GM21619 (cell line): Measurements from ENCODE around the gene PHKG2.
"Not testable (repeated sequence)": the region's sequence is repeated elsewhere in the genome, so short reads cannot be mapped to it uniquely, and the experiment has no call there.

ENCODE experiments used
- ATAC-seq: cut with Tn5 transposase; IDR thresholded peaks from one replicate; pipeline ENCODE4 v1.9.1; 2021; ENCODE audit not compliant: unreplicated experiment

PHKG2 gene, protein sequence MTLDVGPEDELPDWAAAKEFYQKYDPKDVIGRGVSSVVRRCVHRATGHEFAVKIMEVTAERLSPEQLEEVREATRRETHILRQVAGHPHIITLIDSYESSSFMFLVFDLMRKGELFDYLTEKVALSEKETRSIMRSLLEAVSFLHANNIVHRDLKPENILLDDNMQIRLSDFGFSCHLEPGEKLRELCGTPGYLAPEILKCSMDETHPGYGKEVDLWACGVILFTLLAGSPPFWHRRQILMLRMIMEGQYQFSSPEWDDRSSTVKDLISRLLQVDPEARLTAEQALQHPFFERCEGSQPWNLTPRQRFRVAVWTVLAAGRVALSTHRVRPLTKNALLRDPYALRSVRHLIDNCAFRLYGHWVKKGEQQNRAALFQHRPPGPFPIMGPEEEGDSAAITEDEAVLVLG

DNA sequence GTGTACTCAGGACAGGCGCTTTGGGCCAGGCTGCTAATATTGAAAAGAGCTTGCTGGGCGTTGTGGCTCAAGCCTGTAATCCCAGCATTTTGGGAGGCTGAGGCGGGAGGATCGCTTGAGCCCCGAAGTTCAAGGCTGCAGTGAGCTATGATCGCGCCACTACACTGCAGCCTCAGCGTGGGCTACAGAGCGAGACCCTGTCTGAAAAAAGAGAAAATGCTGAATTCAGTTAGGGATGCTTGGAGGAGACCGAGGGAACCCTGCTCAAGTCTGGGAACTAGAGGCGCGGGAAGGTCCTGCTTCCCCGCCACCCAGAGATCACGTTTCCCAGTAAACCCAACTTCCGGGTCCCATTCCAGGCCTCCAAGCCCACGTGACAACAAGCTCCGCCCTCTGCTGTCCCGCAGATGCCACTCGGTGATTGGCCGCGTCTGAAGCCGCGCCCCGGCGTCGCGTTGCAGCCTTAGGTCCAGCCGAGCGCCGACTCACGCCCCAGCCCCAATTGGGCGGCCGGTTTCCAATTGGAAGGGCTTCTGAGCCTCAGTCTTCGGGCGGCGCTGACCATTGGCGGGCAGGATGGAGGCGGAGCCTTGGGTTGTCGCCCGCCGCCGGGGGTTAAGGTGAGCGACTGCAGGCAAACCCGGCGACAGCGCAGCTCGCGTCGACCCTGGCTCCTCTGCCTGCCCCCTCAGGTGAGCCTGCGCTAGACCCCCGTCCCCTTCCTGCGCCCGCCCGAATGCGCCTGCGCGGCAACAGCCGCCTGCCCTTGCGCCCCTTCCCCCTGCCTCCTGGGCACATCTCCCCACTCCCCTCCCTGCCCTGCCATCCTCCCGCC is at the start of gene PHKG2:
Gene PHKG2 (plus strand): TSS at position 627 of the 835 bp plus-strand sequence. CDS start 396 bp downstream, outside the sequence.
- peak; percentile 94 for ATAC-seq

DNA sequence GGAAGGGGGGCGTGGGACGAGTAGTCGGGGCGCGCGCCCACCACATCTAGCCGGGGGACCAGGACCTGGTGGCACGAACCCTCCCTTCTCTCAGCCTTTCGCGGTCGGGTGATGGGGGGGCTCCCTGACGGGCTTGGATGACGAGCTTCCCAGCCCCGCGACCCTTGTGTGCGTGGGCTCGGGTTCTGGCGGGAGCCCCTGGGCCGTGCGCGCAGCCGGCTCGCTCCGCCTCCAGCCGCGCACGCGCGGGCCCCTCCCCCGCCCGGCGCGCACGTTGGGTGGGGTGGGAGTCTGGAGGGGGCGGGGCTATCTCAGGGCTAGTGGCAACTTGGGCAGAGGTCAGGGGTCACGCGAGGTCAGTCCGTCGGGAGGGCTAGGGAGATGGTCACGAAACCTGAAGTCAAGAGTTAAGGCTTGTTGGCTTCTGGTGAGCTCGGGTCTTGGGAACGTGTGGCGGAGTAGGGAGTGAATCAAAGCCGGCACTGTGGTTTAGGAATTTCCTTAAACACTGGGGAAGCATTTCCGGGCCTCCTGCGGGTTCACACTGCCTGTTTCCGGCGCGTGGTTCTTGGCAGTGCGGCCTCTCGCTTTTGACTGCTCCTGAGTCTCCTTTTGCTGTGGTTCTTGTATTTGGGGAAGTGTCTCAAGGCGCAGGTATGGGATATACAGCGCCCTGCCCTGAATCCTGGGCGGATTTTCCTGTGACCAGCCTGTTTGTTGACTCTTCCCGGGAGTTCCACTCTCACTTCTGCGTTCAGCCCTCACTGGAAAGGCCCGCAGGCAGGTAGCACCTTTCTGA is 49.2 kb upstream of the PHKG2 start, which contains the start of gene SRCAP:
Gene SRCAP (plus strand): TSS at position 356 of the 799 bp plus-strand sequence. CDS start 1,654 bp downstream, outside the sequence.
- peak; percentile 20 for ATAC-seq

DNA sequence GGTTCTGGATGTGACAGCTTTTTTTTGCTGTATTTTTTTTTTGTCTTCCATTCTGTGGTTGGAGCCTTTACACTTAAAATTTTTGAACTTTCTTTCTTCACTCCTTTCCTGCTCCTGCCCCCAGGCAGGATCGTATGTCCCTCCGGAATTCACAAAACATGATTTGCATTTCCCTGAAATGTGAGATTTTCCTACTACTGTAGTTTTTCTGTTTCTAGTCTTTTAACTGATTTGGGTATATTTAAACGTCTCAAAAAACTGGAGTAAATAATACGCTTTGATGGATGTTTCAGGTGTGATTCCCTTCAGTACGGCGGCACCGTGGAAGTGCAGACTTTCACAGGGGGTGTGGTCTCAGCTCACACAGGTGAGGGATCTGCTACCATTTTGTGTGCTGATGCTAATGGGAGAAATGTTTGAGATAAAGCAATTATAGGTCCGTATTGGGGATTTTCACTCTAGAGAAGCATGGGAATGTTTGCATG is 48.6 kb upstream of the PHKG2 start:
- ATAC-seq, result no peak

DNA sequence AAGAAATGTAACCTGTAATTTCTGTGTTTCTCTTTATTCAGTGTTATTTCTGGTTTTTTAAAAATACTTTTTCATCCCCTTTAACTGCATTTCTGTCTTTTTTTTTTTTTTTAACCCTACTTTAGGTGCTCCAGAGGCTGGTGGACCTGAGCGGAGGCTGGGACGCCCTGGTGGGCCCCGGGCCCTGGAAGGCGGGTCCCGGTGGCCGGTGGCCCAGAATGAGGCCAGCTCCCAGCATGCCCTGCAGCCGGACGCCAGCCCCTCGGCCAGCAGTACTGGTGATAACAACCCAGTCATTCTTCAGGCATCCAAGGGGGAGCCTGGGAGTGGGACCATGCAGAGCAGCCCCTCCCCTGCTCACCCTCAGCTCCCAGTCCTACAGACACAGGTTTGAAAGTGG is 47.7 kb upstream of the PHKG2 start:
- no peak for ATAC-seq

DNA sequence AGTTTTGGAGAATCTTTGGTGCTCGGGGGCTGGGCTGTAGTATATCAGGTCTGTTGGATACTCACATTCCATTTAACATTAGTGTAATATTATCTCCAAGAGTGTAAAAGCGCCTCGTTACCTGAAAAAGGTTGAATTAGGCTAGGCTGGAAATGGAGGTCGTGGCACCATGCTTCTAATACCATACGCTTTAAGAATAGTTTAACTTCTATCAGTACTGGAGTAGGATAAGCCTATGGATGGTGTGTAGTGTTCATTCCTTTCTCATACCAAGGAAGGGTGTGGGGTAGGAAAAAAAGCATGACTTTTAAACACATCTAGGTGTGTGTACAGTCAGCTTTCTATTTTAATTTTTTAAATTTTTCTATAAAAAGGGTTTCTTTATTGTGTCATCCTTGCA is 47.3 kb upstream of the PHKG2 start:
- ATAC-seq, result no peak

DNA sequence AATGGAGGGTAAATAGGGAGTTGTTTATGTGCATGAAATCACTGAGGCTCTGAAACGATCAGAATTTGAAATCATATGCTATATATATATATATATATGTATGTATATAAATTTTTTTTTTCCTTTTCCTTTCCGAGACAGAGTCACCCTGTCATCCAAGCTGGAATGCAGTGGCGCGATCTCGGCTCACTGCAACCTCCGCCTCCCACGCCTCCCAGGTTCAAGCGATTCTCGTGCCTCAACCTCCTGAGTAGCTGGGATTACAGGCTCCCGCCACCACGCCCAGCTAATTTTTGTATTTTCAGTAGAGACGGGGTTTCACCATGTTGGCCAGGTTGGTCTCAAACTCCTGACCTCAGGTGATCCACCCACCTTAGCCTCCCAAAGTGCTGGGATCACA is 45.2 kb upstream of the PHKG2 start:
- not testable (repeated sequence) for ATAC-seq

DNA sequence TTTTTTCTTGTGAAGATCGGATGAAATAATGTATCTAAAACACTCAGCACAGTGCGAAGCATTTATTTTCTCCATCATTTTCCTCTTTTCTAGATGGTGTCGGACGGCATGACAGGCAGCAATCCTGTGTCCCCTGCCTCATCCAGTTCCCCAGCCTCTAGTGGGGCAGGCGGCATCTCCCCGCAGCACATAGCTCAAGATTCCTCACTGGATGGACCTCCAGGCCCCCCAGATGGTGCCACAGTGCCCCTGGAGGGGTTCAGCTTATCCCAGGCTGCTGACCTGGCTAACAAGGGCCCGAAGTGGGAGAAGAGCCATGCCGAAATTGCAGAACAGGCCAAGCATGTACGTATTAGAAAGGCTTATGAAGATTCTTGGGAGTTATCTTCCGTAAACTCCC is 44.3 kb upstream of the PHKG2 start:
- no peak for ATAC-seq

DNA sequence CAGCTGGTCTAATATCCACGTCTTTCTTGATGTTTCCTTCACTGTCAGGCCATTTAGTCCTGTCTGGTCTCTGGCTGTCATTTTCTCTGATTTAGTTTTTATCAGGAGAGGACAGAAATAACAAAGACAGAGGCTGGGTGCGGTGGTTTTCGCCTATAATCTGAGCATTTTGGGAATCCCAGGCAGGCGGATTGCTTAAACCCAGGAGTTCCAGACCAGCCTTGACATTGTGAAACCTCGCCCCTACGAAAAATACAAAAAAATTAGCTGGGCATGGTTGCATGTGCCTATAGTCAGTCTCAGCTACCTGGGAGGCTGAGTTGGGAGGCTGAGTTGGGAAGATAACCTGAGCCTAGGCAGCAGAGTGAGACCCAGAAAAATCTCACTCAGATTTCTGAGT is 42.2 kb upstream of the PHKG2 start:
- ATAC-seq, result no peak

DNA sequence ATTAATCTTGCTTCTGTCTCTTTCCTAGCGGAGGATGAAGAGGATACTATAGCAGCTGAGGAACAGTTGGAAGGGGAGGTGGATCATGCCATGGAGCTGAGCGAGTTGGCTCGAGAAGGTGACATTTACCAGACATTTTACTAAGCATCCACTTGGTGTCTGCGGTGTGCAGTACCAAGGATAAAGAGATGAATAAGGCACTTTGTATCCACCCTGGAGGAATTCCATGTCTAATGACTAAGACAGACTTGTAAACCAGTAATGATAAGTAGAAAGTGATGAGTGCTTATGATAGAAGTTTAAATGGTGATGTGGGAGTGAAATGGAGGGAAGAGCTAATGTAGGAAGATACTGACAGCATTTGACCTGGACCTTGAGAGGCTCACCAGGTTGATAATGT is 37.3 kb upstream of the PHKG2 start:
- no peak for ATAC-seq

DNA sequence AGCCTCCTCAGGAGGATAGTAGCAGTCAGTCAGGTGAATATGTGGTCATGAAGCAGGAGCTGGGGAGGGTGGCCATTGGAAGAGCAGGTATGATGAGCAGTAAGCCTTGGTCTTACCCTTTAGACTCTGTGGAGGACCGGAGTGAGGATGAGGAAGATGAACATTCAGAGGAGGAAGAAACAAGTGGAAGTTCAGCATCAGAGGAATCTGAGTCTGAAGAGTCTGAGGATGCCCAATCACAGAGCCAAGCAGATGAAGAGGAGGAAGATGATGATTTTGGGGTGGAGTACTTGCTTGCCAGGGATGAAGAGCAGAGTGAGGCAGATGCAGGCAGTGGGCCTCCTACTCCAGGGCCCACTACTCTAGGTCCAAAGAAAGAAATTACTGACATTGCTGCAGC is 36.5 kb upstream of the PHKG2 start:
- ATAC-seq, result no peak

DNA sequence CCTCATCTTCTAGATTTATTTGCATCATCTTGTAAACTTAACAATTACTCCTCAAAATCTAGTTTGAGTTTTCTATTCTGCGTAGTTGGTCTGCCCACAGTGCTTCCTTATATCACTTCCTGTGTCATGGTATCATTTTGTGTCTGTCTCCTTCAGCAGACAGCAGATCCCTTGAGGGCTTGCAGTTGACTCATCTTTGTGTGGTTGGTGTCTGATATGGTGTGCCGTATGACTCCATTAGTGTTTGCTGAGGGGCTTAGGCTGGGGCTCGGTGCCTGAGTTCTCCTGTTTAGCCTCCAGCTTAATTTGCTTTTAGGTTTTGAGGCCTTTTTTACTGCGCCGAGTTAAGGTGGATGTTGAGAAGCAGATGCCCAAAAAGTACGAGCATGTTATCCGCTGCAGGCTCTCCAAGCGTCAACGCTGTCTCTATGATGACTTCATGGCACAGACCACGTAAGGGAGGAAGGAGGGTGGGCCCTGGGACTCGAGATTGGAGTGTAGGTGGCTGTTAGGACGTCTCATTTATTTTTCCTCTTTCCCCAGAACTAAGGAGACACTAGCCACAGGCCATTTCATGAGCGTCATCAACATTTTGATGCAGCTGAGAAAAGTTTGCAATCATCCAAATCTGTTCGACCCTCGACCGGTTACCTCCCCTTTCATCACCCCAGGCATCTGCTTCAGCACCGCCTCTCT is 32.3 kb upstream of the PHKG2 start:
- ATAC-seq, result no peak

DNA sequence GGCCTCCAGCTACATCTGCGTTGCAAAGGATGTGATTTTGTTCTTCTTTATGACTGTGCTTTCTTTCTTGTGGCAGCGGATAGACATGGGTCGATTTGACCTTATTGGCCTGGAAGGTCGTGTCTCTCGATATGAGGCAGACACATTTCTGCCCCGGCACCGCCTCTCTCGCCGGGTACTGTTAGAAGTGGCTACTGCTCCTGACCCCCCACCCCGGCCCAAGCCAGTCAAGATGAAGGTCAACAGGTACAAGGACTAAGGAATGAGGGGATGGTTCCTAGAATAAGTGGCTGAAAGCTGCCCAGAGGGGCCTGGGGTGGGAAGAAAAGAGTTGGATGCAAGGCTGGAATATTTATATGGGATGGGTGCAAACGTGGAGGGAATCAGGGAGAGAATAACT is 28.1 kb upstream of the PHKG2 start:
- no peak for ATAC-seq

DNA sequence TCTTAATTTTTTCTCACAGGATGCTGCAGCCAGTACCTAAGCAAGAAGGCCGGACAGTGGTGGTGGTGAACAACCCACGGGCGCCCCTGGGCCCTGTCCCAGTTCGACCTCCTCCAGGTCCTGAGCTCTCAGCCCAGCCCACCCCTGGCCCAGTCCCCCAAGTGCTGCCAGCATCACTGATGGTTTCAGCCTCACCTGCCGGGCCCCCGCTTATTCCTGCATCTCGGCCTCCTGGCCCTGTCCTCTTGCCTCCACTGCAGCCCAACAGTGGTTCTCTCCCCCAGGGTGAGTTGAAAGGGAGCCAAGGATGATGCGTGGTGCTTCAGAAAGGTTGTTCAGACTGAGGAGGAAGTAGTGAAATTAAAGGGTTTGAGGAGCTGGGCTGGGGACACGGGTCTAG is 27.5 kb upstream of the PHKG2 start:
- ATAC-seq, result no peak

DNA sequence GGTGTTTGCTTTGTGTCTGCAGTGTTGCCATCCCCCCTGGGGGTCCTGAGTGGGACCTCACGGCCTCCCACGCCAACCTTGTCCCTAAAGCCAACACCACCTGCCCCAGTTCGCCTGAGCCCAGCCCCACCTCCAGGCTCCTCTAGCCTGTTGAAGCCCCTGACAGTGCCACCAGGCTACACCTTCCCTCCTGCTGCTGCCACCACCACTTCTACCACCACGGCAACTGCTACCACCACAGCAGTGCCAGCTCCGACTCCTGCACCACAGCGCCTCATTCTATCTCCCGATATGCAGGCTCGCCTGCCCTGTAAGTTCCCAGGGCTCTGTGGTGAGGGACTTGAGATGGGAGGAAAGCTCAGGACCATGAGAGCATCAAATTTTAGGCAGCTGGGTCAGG is 27.1 kb upstream of the PHKG2 start:
- no peak for ATAC-seq

DNA sequence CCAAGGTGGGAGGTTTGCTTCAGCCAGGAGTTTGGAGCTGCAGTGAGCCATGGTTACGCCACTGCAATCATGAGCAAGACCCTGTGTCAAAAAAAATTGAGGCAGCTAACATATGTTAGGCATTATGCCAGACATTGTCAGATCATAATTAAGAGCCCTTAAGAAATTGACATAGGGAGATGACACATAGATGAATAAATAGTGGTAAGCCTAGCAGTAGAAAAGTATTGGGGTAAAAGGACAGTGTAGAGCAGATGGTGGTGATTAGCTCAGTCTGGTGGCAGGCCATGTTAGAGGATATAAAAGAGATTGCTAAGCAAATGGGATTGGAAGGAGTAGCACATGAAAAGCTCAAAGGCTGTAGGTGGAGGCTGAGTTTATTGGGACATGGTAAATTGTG is 26.6 kb upstream of the PHKG2 start:
- ATAC-seq, result no peak

DNA sequence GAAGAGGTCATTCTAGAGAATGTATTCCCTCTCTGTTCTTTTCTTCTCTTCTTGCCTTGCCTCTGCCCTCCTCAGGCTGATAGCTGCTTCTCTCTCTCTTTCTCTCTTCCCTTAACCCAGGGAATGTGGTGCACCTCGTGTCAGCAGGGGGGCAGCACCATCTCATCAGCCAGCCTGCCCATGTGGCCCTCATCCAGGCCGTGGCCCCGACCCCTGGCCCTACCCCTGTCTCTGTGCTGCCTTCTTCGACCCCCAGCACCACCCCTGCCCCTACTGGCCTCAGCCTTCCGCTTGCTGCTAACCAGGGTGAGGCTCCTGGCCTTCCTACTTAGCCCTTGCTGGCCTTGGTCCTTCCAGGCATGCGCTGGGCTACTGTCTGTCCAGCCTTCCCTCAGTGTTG is 25.8 kb upstream of the PHKG2 start:
- ATAC-seq, result no peak

DNA sequence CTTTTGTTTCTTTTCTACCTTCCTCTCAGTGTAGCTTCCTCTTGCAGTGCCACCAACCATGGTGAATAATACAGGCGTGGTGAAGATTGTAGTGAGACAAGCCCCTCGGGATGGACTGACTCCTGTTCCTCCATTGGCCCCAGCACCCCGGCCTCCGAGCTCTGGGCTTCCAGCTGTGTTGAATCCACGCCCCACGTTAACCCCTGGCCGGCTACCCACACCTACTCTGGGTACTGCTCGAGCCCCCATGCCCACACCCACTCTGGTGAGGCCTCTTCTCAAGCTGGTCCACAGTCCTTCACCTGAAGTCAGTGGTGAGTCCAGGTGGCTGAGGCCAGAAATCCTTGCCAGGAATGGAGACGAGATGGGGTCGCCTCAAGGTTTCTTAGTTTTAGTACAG is 25.3 kb upstream of the PHKG2 start:
- no peak for ATAC-seq

DNA sequence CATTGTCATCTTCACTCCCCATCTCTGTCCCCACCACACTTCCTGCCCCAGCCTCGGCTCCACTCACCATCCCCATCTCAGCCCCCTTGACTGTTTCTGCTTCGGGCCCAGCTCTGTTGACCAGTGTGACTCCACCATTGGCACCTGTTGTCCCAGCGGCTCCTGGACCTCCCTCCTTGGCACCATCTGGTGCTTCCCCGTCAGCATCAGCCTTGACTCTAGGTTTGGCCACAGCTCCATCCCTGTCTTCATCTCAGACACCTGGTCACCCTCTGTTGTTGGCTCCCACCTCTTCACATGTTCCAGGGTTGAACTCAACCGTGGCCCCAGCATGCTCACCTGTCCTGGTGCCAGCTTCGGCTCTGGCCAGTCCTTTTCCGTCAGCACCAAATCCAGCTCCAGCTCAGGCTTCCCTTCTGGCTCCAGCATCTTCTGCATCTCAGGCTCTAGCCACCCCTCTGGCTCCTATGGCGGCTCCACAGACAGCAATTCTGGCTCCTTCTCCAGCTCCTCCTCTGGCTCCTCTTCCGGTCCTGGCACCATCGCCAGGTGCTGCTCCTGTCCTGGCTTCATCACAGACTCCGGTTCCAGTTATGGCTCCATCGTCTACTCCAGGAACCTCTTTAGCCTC is 24.4 kb upstream of the PHKG2 start:
- no peak for ATAC-seq

DNA sequence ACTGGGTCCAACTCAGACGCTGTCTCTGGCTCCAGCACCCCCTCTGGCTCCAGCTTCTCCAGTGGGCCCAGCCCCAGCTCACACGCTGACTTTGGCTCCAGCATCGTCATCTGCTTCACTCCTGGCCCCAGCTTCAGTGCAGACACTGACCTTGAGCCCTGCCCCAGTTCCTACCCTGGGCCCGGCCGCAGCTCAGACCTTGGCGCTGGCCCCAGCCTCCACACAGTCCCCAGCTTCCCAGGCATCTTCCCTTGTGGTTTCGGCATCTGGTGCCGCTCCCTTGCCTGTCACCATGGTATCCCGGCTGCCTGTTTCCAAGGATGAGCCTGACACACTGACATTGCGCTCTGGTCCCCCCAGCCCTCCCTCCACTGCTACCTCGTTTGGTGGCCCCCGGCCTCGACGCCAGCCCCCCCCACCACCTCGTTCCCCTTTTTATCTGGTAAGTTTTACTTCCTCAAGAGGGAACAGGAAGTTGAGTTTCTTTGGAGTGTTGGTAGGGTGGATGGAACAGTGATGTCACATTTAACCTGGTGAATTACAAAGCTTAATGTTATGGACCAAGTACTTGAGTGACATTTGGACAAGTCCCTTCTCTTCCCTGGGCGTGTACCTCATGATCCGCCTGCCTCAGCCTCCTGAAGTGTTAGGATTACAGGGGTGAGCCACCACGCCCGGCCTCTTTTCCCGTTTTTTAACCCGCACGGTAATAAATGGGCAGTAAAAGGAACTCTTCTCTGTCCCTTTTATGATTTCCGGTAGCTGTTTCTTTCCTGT is 23.4 kb upstream of the PHKG2 start:
- ATAC-seq, result no peak
